Measurements from ENCODE around the gene SPEG.
A peak's percentile ranks its signal among the peaks of the same experiment; 100 is the strongest.

SPEG gene

GRCh38 chr2:219482674-219483405 lies 48.2 kb downstream of the SPEG start:
- no peak for DNase-seq (ENCODE audit: low spot score)

GRCh38 chr2:219483451-219484342 lies 49.1 kb downstream of the SPEG start:
- DNase-seq (ENCODE audit: low spot score) = no peak

GRCh38 chr2:219484343-219485200 lies 49.9 kb downstream of the SPEG start:
- DNase-seq (ENCODE audit: low spot score) = no peak

- DNase-seq (ENCODE audit: low spot score) = no peak
Observed at GRCh38 chr2:219485201-219485580, 50.5 kb downstream of the SPEG start.

GRCh38 chr2:219486380-219486959 lies 51.8 kb downstream of the SPEG start:
- DNase-seq (ENCODE audit: low spot score) = no peak

GRCh38 chr2:219488149-219488843 lies 53.7 kb downstream of the SPEG start:
- DNase-seq (ENCODE audit: low spot score) = no peak

- no peak for DNase-seq (ENCODE audit: low spot score)
Observed at GRCh38 chr2:219488844-219489194, 54.2 kb downstream of the SPEG start.

GRCh38 chr2:219489315-219489714 lies 54.7 kb downstream of the SPEG start:
- DNase-seq (ENCODE audit: low spot score) = no peak

- DNase-seq (ENCODE audit: low spot score) = no peak
Observed at GRCh38 chr2:219490186-219490585, 55.5 kb downstream of the SPEG start.

- DNase-seq (ENCODE audit: low spot score) = no peak
Observed at GRCh38 chr2:219490600-219491130, 56.0 kb downstream of the SPEG start.

- no peak for DNase-seq (ENCODE audit: low spot score)
Observed at GRCh38 chr2:219491278-219491963, 56.8 kb downstream of the SPEG start.

GRCh38 chr2:219492575-219492974 lies 57.9 kb downstream of the SPEG start:
- no peak for DNase-seq (ENCODE audit: low spot score)

GRCh38 chr2:219493086-219493485 lies 58.4 kb downstream of the SPEG start:
- no peak for DNase-seq (ENCODE audit: low spot score)

- DNase-seq (ENCODE audit: low spot score) = no peak
Observed at GRCh38 chr2:219494952-219495530, 60.4 kb downstream of the SPEG start.

- DNase-seq (ENCODE audit: low spot score) = peak; percentile 66
Observed at GRCh38 chr2:219495531-219496122, 61.0 kb downstream of the SPEG start.

- DNase-seq (ENCODE audit: low spot score) = no peak
Observed at GRCh38 chr2:219496247-219496824, 61.7 kb downstream of the SPEG start.

GRCh38 chr2:219496825-219497494 lies 62.3 kb downstream of the SPEG start:
- DNase-seq (ENCODE audit: low spot score) = no peak

- no peak for DNase-seq (ENCODE audit: low spot score)
Observed at GRCh38 chr2:219497495-219498279, 63.0 kb downstream of the SPEG start.

All from activated CD4-positive, alpha-beta T cell treated with anti-CD3 and anti-CD28 coated beads, Interleukin-2, Interleukin-4, amounts not matched to agents 100 ng/mL and 50 ng/mL, durations not matched to agents 16 hours and 8 hours (primary cell).